ENCODE data around the gene UPP1. TPM values are rescaled to one million over a fixed set of nuclear protein-coding genes. Genes with fewer than 3 reads are reported as not detected.
A peak's percentile ranks its signal among the peaks of the same experiment; 100 is the strongest.

UPP1 gene
- total and polyA plus RNA-seq, 2 of the 4 experiments (the other 2 are of a cell fraction), result 3.9 to 14.5 TPM

- peak; percentile 32 for DNase-seq
- H3K27ac ChIP-seq (ENCODE audit: insufficient read depth, low read length), result no peak overlapping the region
Observed at GRCh38 chr7:48074204-48074654, 14.8 kb upstream of the UPP1 start.

More at GRCh38 chr7:48074204-48074654, 14.8 kb upstream of the UPP1 start:
- H2AK9ac ChIP-seq (replicated peaks; ENCODE audit: low read depth, low read length, poor library complexity), result no peak overlapping the region
- CTCF ChIA-PET, result no interaction called here
- no peaks in the 10 kb centered on the region for H3K9me1 ChIP-seq (ENCODE audit: insufficient read depth, low read length)
- ATAC-seq (ENCODE audit: low read depth), result no peak; the same call in 1 of the 2 replicates
- no peaks in the 10 kb centered on the region for H3K79me1 ChIP-seq (ENCODE audit: low read depth in 1 of 2, low read length in 2 of 2)
- no peaks in the 10 kb centered on the region for H3K4me1 ChIP-seq (ENCODE audit: control insufficient read depth, insufficient read depth, low read length)
- H4K8ac ChIP-seq (ENCODE audit: low read depth in 2 of 2, low read length in 2 of 2), result no peak overlapping the region
- no peak overlapping the region for H3K4me2 ChIP-seq (ENCODE audit: low read depth, low read length)
- H2BK20ac ChIP-seq (ENCODE audit: low read depth, low read length), result no peak overlapping the region
- H3K14ac ChIP-seq (replicated peaks; ENCODE audit: low read depth, low read length), result no peak overlapping the region
- no peak overlapping the region for H3K18ac ChIP-seq (ENCODE audit: low read depth, low read length)
- H3K36me3 ChIP-seq (ENCODE audit: control insufficient read depth, insufficient read depth, low read length), result no peaks in the 10 kb centered on the region
- H3K9ac ChIP-seq (ENCODE audit: low read depth, low read length), result no peak overlapping the region
- H4K91ac ChIP-seq (ENCODE audit: insufficient read depth, low read depth, low read length), result no peak overlapping the region
- dilution Hi-C loops (cut with HindIII; ENCODE audit: low sequenced_read_pairs, unreplicated experiment) (no loop called here), intact Hi-C loops (cut with micrococcal nuclease) (no loop called here), in situ Hi-C loops (cut with MboI; ENCODE audit: low sequenced_read_pairs) (no loop called here)
- H2AFZ ChIP-seq (replicated peaks; ENCODE audit: low read length, poor library complexity), result no peak overlapping the region
- no peak overlapping the region for H3K4me3 ChIP-seq (ENCODE audit: insufficient read depth, low read depth, low read length)
- no peak overlapping the region for H3K56ac ChIP-seq (ENCODE audit: extremely low read depth, insufficient read depth, low read length)
- H4K20me1 ChIP-seq (ENCODE audit: insufficient read depth, low read length), result no peaks in the 10 kb centered on the region
- H2BK15ac ChIP-seq (ENCODE audit: low read depth, low read length), result no peak overlapping the region
- no peak overlapping the region for H2BK5ac ChIP-seq (ENCODE audit: low read depth, low read length, poor library complexity, severe bottlenecking)
- H3K9me3 ChIP-seq (ENCODE audit: control insufficient read depth, insufficient read depth, low read length), result no peaks in the 10 kb centered on the region
- no peak overlapping the region for H2AK5ac ChIP-seq (ENCODE audit: low read depth, low read length)
- BruUV-seq (replicated peaks), result no TSS peak
- POLR2A ChIA-PET (ENCODE audit: unreplicated experiment), result no interaction called here
- no peak overlapping the region for H3K4ac ChIP-seq (ENCODE audit: low read depth, low read length)
- no peak overlapping the region for H3K23ac ChIP-seq (ENCODE audit: low read depth, low read length)
- TF ChIP-seq FOS (IDR thresholded peaks at IDR 0.05; ENCODE audit: low read depth, low read length), result 0 out of 2 replicates have a peak, but pooled peaks have one; percentile 14
- 0 out of 2 replicates have a peak, but pooled peaks have one; percentile 9 for TF ChIP-seq USF2 (IDR thresholded peaks at IDR 0.05; ENCODE audit: low read depth, low read length)
- no peak for TF ChIP-seq RAD21 (IDR thresholded peaks at IDR 0.05; ENCODE audit: low read length)
- H4K5ac ChIP-seq (ENCODE audit: low read depth, low read length), result no peak overlapping the region
- no peak overlapping the region for H2BK120ac ChIP-seq (ENCODE audit: low read depth, low read length)
- H3K27me3 ChIP-seq (ENCODE audit: control insufficient read depth, insufficient read depth, low read length), result no peaks in the 10 kb centered on the region

All from IMR-90 (cell line).